Activated T-cell treated with anti-CD3 and anti-CD28 coated beads, Interleukin-2, amount 50 U/mL, for 72 hours (primary cell): Measurements from ENCODE around the gene CSPG4. TPM values are rescaled to one million over a fixed set of nuclear protein-coding genes. Genes with fewer than 3 reads are reported as not detected.
"Not testable (repeated sequence)": the region's sequence is repeated elsewhere in the genome, so short reads cannot be mapped to it uniquely, and the experiment has no call there.

Experiments
- ATAC-seq, 2 donors: fragments of 150-1000 bp; cut with Tn5 transposase; replicated peaks in 1 of 2; 2 replicates each; pipeline ENCODE4 v1.10.0; 2021; ENCODE audit warnings: moderate library complexity in 2 of 2, mild to moderate bottlenecking in 1 of 2
- DNase-seq, 2 donors: peaks; one replicate each; pipeline ENCODE4 v3.0.0; 2021 to 2022; ENCODE audit warnings: mixed read lengths in 1 of 2
- H3K27ac Mint-ChIP-seq: one replicate; pipeline ENCODE4 v1.8.0; 2022; ENCODE audit warnings: mild to moderate bottlenecking, moderate library complexity, mixed read lengths
- H3K27me3 Mint-ChIP-seq: one replicate; pipeline ENCODE4 v1.8.0; 2022; ENCODE audit warnings: low read depth, mixed read lengths
- H3K36me3 Mint-ChIP-seq, 2 donors: one replicate each; pipeline ENCODE4 v1.8.0; 2022; ENCODE audit warnings: mixed read lengths in 2 of 2, mild to moderate bottlenecking in 1 of 2; ENCODE audit not compliant: insufficient read depth in 2 of 2
- H3K4me1 Mint-ChIP-seq: one replicate; pipeline ENCODE4 v1.8.0; 2022; ENCODE audit warnings: low read depth, mixed read lengths
- H3K4me3 Mint-ChIP-seq, 2 donors: one replicate each; pipeline ENCODE4 v1.8.0; 2022; ENCODE audit warnings: mild to moderate bottlenecking in 2 of 2, mixed read lengths in 2 of 2, moderate library complexity in 2 of 2
- H3K9me3 Mint-ChIP-seq, 2 donors: one replicate each; pipeline ENCODE4 v1.8.0; 2022; ENCODE audit warnings: mixed read lengths in 2 of 2
- total RNA-seq, 2 donors: library from RNA; stranded (reverse); gene quantifications; one replicate each; pipeline ENCODE4 v1.2.3, GENCODE V29; 2022

CSPG4 gene, protein sequence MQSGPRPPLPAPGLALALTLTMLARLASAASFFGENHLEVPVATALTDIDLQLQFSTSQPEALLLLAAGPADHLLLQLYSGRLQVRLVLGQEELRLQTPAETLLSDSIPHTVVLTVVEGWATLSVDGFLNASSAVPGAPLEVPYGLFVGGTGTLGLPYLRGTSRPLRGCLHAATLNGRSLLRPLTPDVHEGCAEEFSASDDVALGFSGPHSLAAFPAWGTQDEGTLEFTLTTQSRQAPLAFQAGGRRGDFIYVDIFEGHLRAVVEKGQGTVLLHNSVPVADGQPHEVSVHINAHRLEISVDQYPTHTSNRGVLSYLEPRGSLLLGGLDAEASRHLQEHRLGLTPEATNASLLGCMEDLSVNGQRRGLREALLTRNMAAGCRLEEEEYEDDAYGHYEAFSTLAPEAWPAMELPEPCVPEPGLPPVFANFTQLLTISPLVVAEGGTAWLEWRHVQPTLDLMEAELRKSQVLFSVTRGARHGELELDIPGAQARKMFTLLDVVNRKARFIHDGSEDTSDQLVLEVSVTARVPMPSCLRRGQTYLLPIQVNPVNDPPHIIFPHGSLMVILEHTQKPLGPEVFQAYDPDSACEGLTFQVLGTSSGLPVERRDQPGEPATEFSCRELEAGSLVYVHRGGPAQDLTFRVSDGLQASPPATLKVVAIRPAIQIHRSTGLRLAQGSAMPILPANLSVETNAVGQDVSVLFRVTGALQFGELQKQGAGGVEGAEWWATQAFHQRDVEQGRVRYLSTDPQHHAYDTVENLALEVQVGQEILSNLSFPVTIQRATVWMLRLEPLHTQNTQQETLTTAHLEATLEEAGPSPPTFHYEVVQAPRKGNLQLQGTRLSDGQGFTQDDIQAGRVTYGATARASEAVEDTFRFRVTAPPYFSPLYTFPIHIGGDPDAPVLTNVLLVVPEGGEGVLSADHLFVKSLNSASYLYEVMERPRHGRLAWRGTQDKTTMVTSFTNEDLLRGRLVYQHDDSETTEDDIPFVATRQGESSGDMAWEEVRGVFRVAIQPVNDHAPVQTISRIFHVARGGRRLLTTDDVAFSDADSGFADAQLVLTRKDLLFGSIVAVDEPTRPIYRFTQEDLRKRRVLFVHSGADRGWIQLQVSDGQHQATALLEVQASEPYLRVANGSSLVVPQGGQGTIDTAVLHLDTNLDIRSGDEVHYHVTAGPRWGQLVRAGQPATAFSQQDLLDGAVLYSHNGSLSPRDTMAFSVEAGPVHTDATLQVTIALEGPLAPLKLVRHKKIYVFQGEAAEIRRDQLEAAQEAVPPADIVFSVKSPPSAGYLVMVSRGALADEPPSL (N-terminal part only)
- not detected for total RNA-seq

DNA sequence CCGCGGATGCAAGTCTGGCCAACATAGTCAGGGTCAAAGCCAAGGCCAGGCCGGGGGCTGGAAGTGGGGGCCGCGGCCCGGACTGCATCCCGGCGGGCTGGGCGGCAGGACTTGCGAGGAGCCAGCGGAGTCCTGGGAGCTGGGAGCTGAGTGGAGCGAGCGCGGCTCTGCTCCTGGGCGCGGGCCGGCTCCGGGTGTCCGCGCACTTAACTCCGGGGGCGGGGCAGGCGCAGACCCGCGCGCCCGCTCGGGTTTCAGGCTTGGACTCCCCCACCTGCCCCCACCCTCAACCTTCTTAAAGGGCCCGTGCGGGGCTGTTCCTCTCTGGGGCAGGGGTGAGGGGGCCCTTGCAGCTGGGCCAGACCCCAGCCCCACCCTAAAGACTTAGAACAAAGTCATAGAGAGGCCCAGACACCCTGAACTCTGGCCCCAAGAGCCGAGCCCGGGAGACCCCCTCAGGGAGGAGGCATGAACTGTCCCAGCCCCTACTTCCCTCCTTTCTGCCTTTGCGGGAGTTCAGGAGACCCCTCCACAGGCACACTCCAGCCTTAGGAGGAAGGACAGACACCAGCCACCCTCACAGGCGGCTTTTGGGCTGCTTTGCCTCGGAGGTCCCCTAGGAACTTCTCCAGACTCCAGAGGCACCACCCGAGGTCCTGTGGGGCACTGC is at the start of gene CSPG4:
CSPG4 (minus strand) TSS at position 181 of the 670 bp plus-strand sequence; CDS start at position 88, 93 bp downstream.
- H3K4me3 Mint-ChIP-seq: no peak within 1 kb of the TSS
- DNase-seq (no peak), ATAC-seq (no peak)
- H3K27ac Mint-ChIP-seq: no peak within 1 kb of the TSS
- no peaks in the 10 kb centered on the region for H3K9me3 Mint-ChIP-seq
- H3K36me3 Mint-ChIP-seq: no peaks in the 10 kb centered on the region
- peaks cover 20% of the 10 kb centered on the region for H3K27me3 Mint-ChIP-seq
- H3K4me1 Mint-ChIP-seq: no peaks in the 10 kb centered on the region

GRCh38 chr15:75762357-75762718 is 49.7 kb upstream of the CSPG4 start:
- H3K27me3 Mint-ChIP-seq, DNase-seq, H3K27ac Mint-ChIP-seq, H3K4me3 Mint-ChIP-seq, H3K9me3 Mint-ChIP-seq, ATAC-seq, H3K36me3 Mint-ChIP-seq: not testable (repeated sequence)
- peaks cover 15% of the 10 kb centered on the region for H3K4me1 Mint-ChIP-seq

DNA sequence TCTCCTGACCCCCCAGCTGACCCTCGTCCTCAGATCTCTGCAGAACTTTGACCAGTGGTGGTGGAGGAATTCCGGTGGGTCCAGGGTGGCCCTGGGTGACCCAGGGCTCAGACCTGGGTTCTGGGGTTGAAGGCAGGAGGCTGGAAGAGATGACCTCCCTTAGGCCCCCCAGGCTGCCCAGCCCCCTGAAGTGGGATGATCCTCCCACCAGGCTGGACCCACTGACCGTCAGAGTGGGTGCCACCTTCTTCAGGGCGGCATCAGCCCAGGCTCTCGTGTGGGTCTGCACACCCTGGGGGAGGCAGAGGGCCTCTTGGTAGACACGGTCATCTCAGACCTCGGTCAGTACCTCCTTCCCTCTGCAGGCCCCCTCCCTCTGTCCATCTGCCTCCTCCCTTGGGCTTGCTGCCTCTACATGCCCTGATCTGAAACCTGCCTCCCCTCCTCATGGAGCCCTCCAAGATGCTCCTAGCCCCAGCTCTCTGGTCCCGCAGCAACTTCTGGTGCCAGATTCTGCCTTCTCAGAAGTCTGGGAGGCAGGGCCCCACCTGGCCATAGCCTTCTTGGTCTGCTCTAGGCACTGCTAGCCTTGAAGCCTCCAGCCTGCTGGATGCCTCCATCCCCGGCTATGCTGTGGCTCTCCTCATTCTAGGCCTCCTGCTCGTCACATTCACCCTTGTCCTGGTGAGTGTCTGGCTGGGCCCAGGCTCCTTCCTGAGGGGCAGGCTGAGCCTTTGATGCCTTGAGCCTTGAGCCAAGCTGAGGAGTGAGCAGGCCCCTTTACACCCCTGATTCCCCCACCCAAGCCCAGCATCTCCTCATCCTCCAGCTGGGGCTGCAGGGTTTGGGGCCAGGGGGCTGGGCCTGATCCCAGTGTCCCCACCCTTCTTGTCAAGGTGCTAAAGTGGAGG is 49.1 kb upstream of the CSPG4 start:
- Mint-ChIP-seq H3K9me3 (no peaks in the 10 kb centered on the region), H3K4me3 (no peak overlapping the region), H3K27ac (no peak overlapping the region), H3K27me3 (no peaks in the 10 kb centered on the region), H3K4me1 (peaks cover 15% of the 10 kb centered on the region), H3K36me3 (no peaks in the 10 kb centered on the region)
- no peak for ATAC-seq
- no peak for DNase-seq

DNA sequence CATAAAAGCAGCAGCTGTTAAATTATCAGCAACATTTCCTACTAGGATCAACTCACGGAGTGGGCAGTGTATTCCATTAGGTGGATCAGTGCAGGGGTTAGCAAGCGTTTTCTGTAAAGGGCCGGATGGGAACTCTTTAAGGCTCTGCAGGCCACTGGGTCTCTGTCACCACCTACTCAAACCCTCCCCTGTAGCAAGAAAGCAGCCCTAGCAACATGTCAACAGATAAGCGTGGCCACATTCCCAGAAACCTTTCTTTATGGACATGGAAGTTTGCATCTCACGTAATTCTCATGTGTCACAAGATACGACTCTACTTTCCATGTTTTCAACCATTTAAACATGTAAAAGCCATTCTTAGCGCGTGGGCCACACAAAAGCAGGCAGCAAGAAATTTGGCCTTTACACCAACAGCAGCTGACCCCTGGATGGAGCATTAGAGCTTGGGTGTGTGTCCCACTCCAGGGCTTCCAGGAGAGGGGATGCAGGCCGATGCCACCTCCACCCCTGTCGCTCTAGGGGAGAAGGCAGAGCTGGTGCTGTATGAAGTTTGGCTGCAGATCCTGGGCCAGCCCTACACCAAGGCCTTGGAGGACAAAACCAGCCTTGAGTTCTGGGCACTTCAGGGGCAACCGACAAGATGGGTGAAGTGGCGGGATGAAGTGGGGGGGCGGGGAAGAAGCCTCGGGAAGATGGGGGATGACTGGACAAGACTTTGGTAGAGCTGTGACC is 48.2 kb upstream of the CSPG4 start:
- H3K4me1 Mint-ChIP-seq: peaks cover 15% of the 10 kb centered on the region
- ATAC-seq (no peak), DNase-seq (no peak)
- no peaks in the 10 kb centered on the region for H3K36me3 Mint-ChIP-seq
- H3K27me3 Mint-ChIP-seq: no peaks in the 10 kb centered on the region
- no peak overlapping the region for H3K4me3 Mint-ChIP-seq
- H3K27ac Mint-ChIP-seq: no peak overlapping the region
- H3K9me3 Mint-ChIP-seq: no peaks in the 10 kb centered on the region

DNA sequence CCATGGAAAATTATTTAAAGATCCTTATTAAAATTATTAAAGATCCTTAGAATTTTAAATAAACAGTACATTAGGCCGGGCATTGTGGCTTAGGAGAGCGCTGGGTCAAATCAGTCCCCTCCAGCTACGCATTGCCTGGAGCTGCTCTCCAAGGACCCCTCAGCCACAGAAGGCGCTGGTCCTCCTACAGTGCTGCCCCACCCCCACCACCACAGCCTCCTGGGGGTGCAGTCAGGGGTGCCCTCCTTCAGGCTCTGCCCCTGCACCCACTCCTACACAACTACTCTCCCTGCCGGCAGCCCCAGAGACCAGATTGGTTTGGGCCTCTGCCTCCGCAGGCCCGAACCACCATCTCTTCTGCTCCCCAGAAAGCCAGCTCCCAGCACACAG is 47.5 kb upstream of the CSPG4 start:
- H3K27me3 Mint-ChIP-seq, H3K4me3 Mint-ChIP-seq, H3K36me3 Mint-ChIP-seq, H3K9me3 Mint-ChIP-seq, DNase-seq, H3K27ac Mint-ChIP-seq, ATAC-seq: not testable (repeated sequence)
- H3K4me1 Mint-ChIP-seq: peaks cover 15% of the 10 kb centered on the region

DNA sequence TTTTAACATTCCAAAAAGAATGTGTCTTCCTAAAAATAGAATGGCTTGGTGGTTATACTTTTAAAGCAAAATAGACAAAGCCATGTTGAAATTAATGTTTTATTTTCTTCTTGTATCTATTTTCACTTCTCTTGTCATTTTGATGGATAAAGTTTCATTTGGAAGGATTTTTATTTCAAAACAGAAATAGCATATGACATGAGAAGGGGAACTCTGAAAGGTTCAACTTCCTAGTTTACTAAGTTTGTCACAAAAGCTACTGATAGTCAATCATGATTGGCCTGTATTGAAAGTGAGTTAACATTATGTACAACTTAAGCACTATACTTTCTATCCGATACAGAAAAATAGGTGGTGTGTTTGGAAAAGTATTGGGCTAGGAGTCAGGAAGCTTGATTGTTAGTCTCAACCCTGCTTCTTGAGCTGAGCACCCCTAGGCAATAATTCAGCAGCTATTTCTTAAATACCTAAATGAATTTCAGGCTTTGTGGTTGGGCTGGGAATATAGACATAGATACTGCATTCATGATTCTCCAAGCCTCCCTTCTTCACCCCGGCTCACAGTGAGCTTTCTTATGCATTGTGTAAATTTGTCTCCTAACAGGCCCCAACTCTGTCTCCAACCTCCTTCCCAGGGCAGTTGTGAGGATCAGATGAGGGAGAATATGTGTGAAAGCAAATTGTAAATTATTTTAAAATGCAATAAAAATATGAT is 46.9 kb upstream of the CSPG4 start:
- Mint-ChIP-seq H3K27me3 (no peaks in the 10 kb centered on the region), H3K9me3 (no peaks in the 10 kb centered on the region), H3K4me3 (peak overlapping the region; percentile 95 to 98), H3K27ac (peak overlapping the region; percentile 73), H3K36me3 (no peaks in the 10 kb centered on the region), H3K4me1 (peaks cover 15% of the 10 kb centered on the region)
- no peak for ATAC-seq
- DNase-seq: no peak

DNA sequence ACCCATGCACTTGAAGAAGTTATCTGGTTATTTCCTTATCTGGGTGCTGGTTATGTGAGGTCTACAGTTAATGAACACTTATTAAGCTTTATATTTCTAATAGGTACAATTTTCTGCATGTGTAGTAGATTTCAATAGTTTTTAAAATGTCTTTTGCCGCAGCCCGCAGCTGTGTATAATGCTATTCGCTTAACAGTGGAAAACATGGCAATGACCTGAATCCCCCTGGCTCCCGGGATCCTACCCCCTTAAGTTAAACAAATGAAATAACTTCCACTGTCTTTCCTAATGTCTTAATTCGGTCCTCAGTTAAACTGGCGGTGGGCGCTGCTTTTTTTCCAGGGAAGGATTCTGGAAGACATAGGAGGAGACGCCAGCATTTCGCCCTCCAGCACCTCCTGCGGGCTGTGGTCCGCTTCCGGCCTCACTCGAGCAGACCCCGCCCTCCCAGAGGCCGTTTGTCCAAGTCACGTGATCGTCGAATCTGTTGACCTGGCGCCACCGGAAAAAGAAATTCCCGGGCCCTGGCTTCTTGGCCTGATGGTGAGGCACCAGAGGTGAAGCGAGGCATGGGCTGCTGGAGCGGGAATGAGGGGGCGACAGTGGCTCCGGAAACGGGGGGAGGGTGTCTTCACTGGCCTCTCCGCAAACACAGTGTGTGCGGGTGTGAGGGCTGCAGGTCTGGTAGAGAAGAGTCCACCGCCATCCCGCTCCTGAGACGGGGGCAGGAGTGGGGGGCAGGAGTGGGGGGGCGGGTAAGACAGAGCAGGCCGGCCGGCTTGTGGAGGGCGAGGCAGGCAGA is 45.6 kb upstream of the CSPG4 start:
- peaks cover 15% of the 10 kb centered on the region for H3K4me1 Mint-ChIP-seq
- H3K27ac Mint-ChIP-seq: peak overlapping the region; percentile 97
- no peaks in the 10 kb centered on the region for H3K27me3 Mint-ChIP-seq
- H3K36me3 Mint-ChIP-seq: no peaks in the 10 kb centered on the region
- H3K4me3 Mint-ChIP-seq: peak overlapping the region; percentile 95 to 98
- no peaks in the 10 kb centered on the region for H3K9me3 Mint-ChIP-seq
- DNase-seq (peak; percentile 77 to 81), ATAC-seq (peak; percentile 92 to 96)

GRCh38 chr15:75754871-75755270 is 42.2 kb upstream of the CSPG4 start:
- not testable (repeated sequence) for H3K9me3 Mint-ChIP-seq, H3K36me3 Mint-ChIP-seq, H3K4me3 Mint-ChIP-seq, ATAC-seq, H3K27ac Mint-ChIP-seq, H3K27me3 Mint-ChIP-seq, DNase-seq
- peaks cover 16% of the 10 kb centered on the region for H3K4me1 Mint-ChIP-seq

- Mint-ChIP-seq H3K4me3 (no peak overlapping the region), H3K9me3 (no peaks in the 10 kb centered on the region), H3K4me1 (peaks cover 16% of the 10 kb centered on the region), H3K36me3 (no peaks in the 10 kb centered on the region), H3K27ac (no peak overlapping the region), H3K27me3 (peaks cover 8% of the 10 kb centered on the region)
- no peak for DNase-seq
- no peak for ATAC-seq
Observed at GRCh38 chr15:75753145-75753544, 40.5 kb upstream of the CSPG4 start.

GRCh38 chr15:75751891-75752290 is 39.2 kb upstream of the CSPG4 start:
- H3K4me1 Mint-ChIP-seq: peaks cover 15% of the 10 kb centered on the region

More at GRCh38 chr15:75751891-75752290, 39.2 kb upstream of the CSPG4 start:
- ATAC-seq: no peak
- Mint-ChIP-seq H3K27ac (no peak overlapping the region), H3K27me3 (peaks cover 13% of the 10 kb centered on the region), H3K9me3 (no peaks in the 10 kb centered on the region), H3K36me3 (no peaks in the 10 kb centered on the region), H3K4me3 (no peak overlapping the region)
- DNase-seq: no peak
